ENCODE measurements around the gene GFPT1. TPM values are rescaled to one million over a fixed set of nuclear protein-coding genes. Genes with fewer than 3 reads are reported as not detected.

The GFPT1 gene
- total RNA-seq, 1 donor from 2014 or later, result 126 TPM

- H3K27ac Mint-ChIP-seq (ENCODE audit: unreplicated experiment), result no peak overlapping the region
- no peak overlapping the region for H3K4me3 Mint-ChIP-seq (ENCODE audit: unreplicated experiment)
- TF ChIP-seq CTCF (IDR thresholded peaks at IDR 0.05; ENCODE audit: insufficient read depth, low read depth, low read length) (no peak), EZH2 (IDR thresholded peaks at IDR 0.05; ENCODE audit: insufficient read depth, low read length) (no peak)
- no peak overlapping the region for H3K4me3 ChIP-seq (ENCODE audit: insufficient read depth, low read depth, low read length)
- no peaks in the 10 kb centered on the region for H3K9me3 ChIP-seq (ENCODE audit: insufficient read depth, low read depth, low read length)
- peaks cover 14% of the 10 kb centered on the region for H4K20me1 ChIP-seq (ENCODE audit: insufficient read depth, low read length)
- no peak for FAIRE-seq
- peaks cover 3% of the 10 kb centered on the region for H3K36me3 ChIP-seq (ENCODE audit: insufficient read depth, low read length)
- no peak overlapping the region for H3K4me2 ChIP-seq (ENCODE audit: low read length)
- no peaks in the 10 kb centered on the region for H3K9me3 Mint-ChIP-seq (ENCODE audit: unreplicated experiment)
- H3K27me3 ChIP-seq (ENCODE audit: insufficient read depth, low read length), result no peaks in the 10 kb centered on the region
- H3K4me1 Mint-ChIP-seq (ENCODE audit: low read depth, unreplicated experiment), result peaks cover 14% of the 10 kb centered on the region
- no peak overlapping the region for H3K27ac ChIP-seq (ENCODE audit: low read depth, low read length)
- peaks cover 2% of the 10 kb centered on the region for H3K36me3 Mint-ChIP-seq (ENCODE audit: low read depth, unreplicated experiment)
- H2AFZ ChIP-seq (ENCODE audit: low read depth, low read length), result no peak overlapping the region
- H3K27me3 Mint-ChIP-seq (ENCODE audit: low read depth, unreplicated experiment), result no peaks in the 10 kb centered on the region
- peaks cover 29% of the 10 kb centered on the region for H3K79me2 ChIP-seq (ENCODE audit: insufficient read depth, low read length)
- no peak for DNase-seq (ENCODE audit: low read depth)
- H3K4me1 ChIP-seq (ENCODE audit: insufficient read depth, low read length), result peaks cover 12% of the 10 kb centered on the region
- H3K9ac ChIP-seq (ENCODE audit: low read length), result no peak overlapping the region
Observed at GRCh38 chr2:69389271-69389670, 2.2 kb upstream of the GFPT1 start.

GRCh38 chr2:69387770-69388481 is 899 bp upstream of the GFPT1 start:
- H3K9me3 ChIP-seq (ENCODE audit: insufficient read depth, low read depth, low read length), result no peaks in the 10 kb centered on the region
- no peak for DNase-seq (ENCODE audit: low read depth)
- Mint-ChIP-seq H3K9me3 (ENCODE audit: unreplicated experiment) (no peaks in the 10 kb centered on the region), H3K27me3 (ENCODE audit: low read depth, unreplicated experiment) (no peaks in the 10 kb centered on the region), H3K4me1 (ENCODE audit: low read depth, unreplicated experiment) (peaks cover 23% of the 10 kb centered on the region), H3K4me3 (ENCODE audit: unreplicated experiment) (peak overlapping the region; percentile 91), H3K36me3 (ENCODE audit: low read depth, unreplicated experiment) (peaks cover 2% of the 10 kb centered on the region), H3K27ac (ENCODE audit: unreplicated experiment) (peak overlapping the region; percentile 98)
- no peak for TF ChIP-seq CTCF (IDR thresholded peaks at IDR 0.05; ENCODE audit: insufficient read depth, low read depth, low read length)
- no peak for TF ChIP-seq EZH2 (IDR thresholded peaks at IDR 0.05; ENCODE audit: insufficient read depth, low read length)
- H3K4me2 ChIP-seq (ENCODE audit: low read length), result peak overlapping the region; percentile 89
- H3K4me3 ChIP-seq (ENCODE audit: insufficient read depth, low read depth, low read length), result peak overlapping the region; percentile 82
- H3K27me3 ChIP-seq (ENCODE audit: insufficient read depth, low read length), result no peaks in the 10 kb centered on the region
- peak overlapping the region; percentile 75 for H3K27ac ChIP-seq (ENCODE audit: low read depth, low read length)
- peaks cover 12% of the 10 kb centered on the region for H3K4me1 ChIP-seq (ENCODE audit: insufficient read depth, low read length)
- peaks cover 28% of the 10 kb centered on the region for H4K20me1 ChIP-seq (ENCODE audit: insufficient read depth, low read length)
- H3K9ac ChIP-seq (ENCODE audit: low read length), result peak overlapping the region; percentile 84
- peaks cover 43% of the 10 kb centered on the region for H3K79me2 ChIP-seq (ENCODE audit: insufficient read depth, low read length)
- H3K36me3 ChIP-seq (ENCODE audit: insufficient read depth, low read length), result peaks cover under 1% of the 10 kb centered on the region
- H2AFZ ChIP-seq (ENCODE audit: low read depth, low read length), result peak overlapping the region; percentile 76
- no peak for FAIRE-seq

- Mint-ChIP-seq H3K27me3 (ENCODE audit: low read depth, unreplicated experiment) (no peaks in the 10 kb centered on the region), H3K4me1 (ENCODE audit: low read depth, unreplicated experiment) (peaks cover 32% of the 10 kb centered on the region), H3K9me3 (ENCODE audit: unreplicated experiment) (no peaks in the 10 kb centered on the region), H3K4me3 (ENCODE audit: unreplicated experiment) (peak overlapping the region; percentile 94), H3K36me3 (ENCODE audit: low read depth, unreplicated experiment) (peaks cover 2% of the 10 kb centered on the region), H3K27ac (ENCODE audit: unreplicated experiment) (peak overlapping the region; percentile 75)
- Histone ChIP-seq H4K20me1 (ENCODE audit: insufficient read depth, low read length) (peaks cover 43% of the 10 kb centered on the region), H2AFZ (ENCODE audit: low read depth, low read length) (no peak overlapping the region), H3K9me3 (ENCODE audit: insufficient read depth, low read depth, low read length) (no peaks in the 10 kb centered on the region), H3K27ac (ENCODE audit: low read depth, low read length) (peak overlapping the region; percentile 62), H3K4me2 (ENCODE audit: low read length) (peak overlapping the region; percentile 90), H3K9ac (ENCODE audit: low read length) (peak overlapping the region; percentile 84), H3K4me3 (ENCODE audit: insufficient read depth, low read depth, low read length) (peak overlapping the region; percentile 82), H3K79me2 (ENCODE audit: insufficient read depth, low read length) (peaks cover 59% of the 10 kb centered on the region), H3K36me3 (ENCODE audit: insufficient read depth, low read length) (peaks cover 4% of the 10 kb centered on the region), H3K4me1 (ENCODE audit: insufficient read depth, low read length) (peaks cover 12% of the 10 kb centered on the region), H3K27me3 (ENCODE audit: insufficient read depth, low read length) (no peaks in the 10 kb centered on the region)
- FAIRE-seq, result no peak
- no peak for DNase-seq (ENCODE audit: low read depth)
- TF ChIP-seq EZH2 (IDR thresholded peaks at IDR 0.05; ENCODE audit: insufficient read depth, low read length) (no peak), CTCF (IDR thresholded peaks at IDR 0.05; ENCODE audit: insufficient read depth, low read depth, low read length) (no peak)
Observed at GRCh38 chr2:69386360-69386759, 667 bp downstream of the GFPT1 start.

Measured in astrocyte (in vitro differentiated cells and primary cell).